SU-DHL-6 (cell line): Measurements from ENCODE around the gene RALGPS1.

Experiments
- H2AFZ ChIP-seq: fragments of 200-600 bp; sonication (generic); 2 replicates; pipeline ENCODE4 v1.6.1; 2014; ENCODE audit warnings: low read depth, mild to moderate bottlenecking, moderate library complexity, mixed read lengths, antibody characterized with exemption, low read length; ENCODE audit not compliant: severe bottlenecking
- H3F3A ChIP-seq: fragments of 200-600 bp; shearing (Covaris generic); 2 replicates; pipeline ENCODE4 v1.6.0; 2016; ENCODE audit warnings: antibody characterized with exemption, mild to moderate bottlenecking; ENCODE audit not compliant: insufficient read depth
- H3K27ac ChIP-seq: fragments of 200-600 bp; sonication (generic); 2 replicates; pipeline ENCODE4 v1.5.1; 2016; ENCODE audit warnings: low read depth, mild to moderate bottlenecking, low read length, moderate library complexity, mixed read lengths
- H3K27me3 ChIP-seq: fragments of 200-600 bp; sonication (generic), shearing (Covaris generic); 2 replicates; pipeline ENCODE4 v1.6.0; 2014; ENCODE audit warnings: mild to moderate bottlenecking, low read length
- H3K36me3 ChIP-seq: fragments of 200-600 bp; sonication (generic); 2 replicates; pipeline ENCODE4 v1.6.1; 2014; ENCODE audit warnings: mild to moderate bottlenecking, low read length, mixed read lengths
- H3K4me2 ChIP-seq: fragments of 300-600, 200-600 bp; shearing (Covaris generic), sonication (generic); 2 replicates; pipeline ENCODE4 v1.6.0; 2014; ENCODE audit warnings: low read length, low read depth, mild to moderate bottlenecking; ENCODE audit not compliant: poor library complexity, severe bottlenecking
- H3K4me3 ChIP-seq: fragments of 200-600 bp; sonication (generic); 2 replicates; pipeline ENCODE4 v1.5.1; 2014; ENCODE audit warnings: antibody characterized with exemption, low read length, mild to moderate bottlenecking, mixed read lengths; ENCODE audit not compliant: insufficient read depth, poor library complexity, severe bottlenecking
- H3K79me2 ChIP-seq: fragments of 200-600 bp; sonication (generic); 2 replicates; pipeline ENCODE4 v1.6.1; 2014; ENCODE audit warnings: mild to moderate bottlenecking, low read length, moderate library complexity; ENCODE audit not compliant: insufficient read depth
- H3K9ac ChIP-seq: fragments of 200-600 bp; sonication (generic); 2 replicates; pipeline ENCODE4 v1.7.0; 2014; ENCODE audit warnings: mild to moderate bottlenecking, low read length
- H3K9me2 ChIP-seq: fragments of 200-600 bp; sonication (generic); replicated peaks from 2 replicates; pipeline ENCODE4 v1.6.1; 2014; ENCODE audit warnings: low read length; ENCODE audit not compliant: insufficient read depth
- H3K9me3 ChIP-seq: fragments of 200-600 bp; sonication (generic); 2 replicates; pipeline ENCODE4 v1.6.1; 2014; ENCODE audit warnings: low read length, mixed read lengths; ENCODE audit not compliant: insufficient read depth
- H4K20me1 ChIP-seq: fragments of 200-600 bp; sonication (generic); 2 replicates; pipeline ENCODE4 v1.6.1; 2014; ENCODE audit warnings: low read depth, mild to moderate bottlenecking, antibody characterized with exemption, low read length, moderate library complexity, mixed read lengths
- EZH2phosphoT487 ChIP-seq: fragments of 200-600 bp; sonication (generic), shearing (Covaris generic); conservative IDR thresholded peaks from 2 replicates; pipeline ENCODE4 v1.6.1; 2018; ENCODE audit warnings: mild to moderate bottlenecking, antibody characterized with exemption, low read length, moderate library complexity, mixed read lengths
- TF ChIP-seq, protein P1 (sequence below): fragments of 200-600 bp; sonication (generic); IDR thresholded peaks from one replicate; pipeline ENCODE4 v1.5.1; 2017; ENCODE audit warnings: antibody characterized with exemption, mild to moderate bottlenecking, low read length, moderate library complexity; ENCODE audit not compliant: insufficient read depth, poor library complexity, severe bottlenecking

RALGPS1 gene

DNA sequence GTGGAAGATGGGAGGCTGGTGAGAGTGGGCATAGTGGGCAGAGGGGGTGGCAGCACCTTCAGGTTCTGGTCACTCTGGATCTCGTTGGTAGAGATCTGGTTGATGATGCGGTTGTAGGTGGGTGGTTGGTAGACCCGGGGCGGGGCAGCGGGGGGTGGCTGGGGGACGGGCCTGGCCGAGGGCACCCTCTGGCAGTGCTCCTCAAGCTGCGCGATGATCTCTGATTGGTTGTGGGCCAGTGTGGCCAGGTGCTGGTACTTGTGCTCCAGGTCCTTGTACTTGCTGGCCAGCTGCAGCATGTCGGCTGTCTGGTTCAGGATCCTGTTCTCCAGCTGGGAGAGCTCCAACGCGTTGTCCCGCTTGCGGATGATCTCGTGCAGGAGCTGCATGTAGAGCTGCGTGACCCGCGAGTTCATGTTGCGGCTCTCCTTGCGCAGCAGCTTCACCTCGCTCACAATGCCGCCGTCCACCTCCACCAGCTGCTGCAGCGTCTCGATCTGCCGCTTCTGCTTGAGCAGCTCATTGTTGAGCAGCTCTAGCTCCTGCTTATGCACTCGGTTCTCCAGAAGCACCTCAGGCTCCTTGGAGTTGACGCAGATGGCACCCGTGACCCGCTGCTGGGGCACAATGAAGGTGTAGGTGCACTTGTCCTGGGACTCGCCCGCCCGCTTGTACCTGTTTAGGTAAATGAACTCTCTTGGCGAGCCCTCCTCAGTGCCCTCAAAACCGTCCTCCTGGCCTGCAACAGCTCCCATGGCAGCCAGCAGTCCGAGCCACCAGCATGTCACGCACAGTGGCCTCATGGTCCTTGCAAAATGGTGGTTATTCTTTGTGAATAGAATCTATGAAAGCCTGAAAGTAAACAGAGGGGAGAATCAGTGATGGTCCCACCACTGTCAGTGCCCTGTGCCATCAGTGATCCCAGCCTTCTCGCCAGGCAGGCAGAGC, 193.6 kb downstream of the RALGPS1 start:
- H3K9me3 ChIP-seq: no peaks in the 10 kb centered on the region
- TF ChIP-seq, protein P1, sequence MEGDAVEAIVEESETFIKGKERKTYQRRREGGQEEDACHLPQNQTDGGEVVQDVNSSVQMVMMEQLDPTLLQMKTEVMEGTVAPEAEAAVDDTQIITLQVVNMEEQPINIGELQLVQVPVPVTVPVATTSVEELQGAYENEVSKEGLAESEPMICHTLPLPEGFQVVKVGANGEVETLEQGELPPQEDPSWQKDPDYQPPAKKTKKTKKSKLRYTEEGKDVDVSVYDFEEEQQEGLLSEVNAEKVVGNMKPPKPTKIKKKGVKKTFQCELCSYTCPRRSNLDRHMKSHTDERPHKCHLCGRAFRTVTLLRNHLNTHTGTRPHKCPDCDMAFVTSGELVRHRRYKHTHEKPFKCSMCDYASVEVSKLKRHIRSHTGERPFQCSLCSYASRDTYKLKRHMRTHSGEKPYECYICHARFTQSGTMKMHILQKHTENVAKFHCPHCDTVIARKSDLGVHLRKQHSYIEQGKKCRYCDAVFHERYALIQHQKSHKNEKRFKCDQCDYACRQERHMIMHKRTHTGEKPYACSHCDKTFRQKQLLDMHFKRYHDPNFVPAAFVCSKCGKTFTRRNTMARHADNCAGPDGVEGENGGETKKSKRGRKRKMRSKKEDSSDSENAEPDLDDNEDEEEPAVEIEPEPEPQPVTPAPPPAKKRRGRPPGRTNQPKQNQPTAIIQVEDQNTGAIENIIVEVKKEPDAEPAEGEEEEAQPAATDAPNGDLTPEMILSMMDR: no peak
- TF ChIP-seq EZH2phosphoT487: no peak
- no peak overlapping the region for H3K4me2 ChIP-seq
- no peak overlapping the region for H3K4me3 ChIP-seq
- no peaks in the 10 kb centered on the region for H3K79me2 ChIP-seq
- H4K20me1 ChIP-seq: no peaks in the 10 kb centered on the region
- H3K27me3 ChIP-seq: no peaks in the 10 kb centered on the region
- H3K27ac ChIP-seq: no peak overlapping the region
- H3K9ac ChIP-seq: no peak overlapping the region
- H3K9me2 ChIP-seq: no peaks in the 10 kb centered on the region
- no peaks in the 10 kb centered on the region for H3F3A ChIP-seq
- no peaks in the 10 kb centered on the region for H3K36me3 ChIP-seq
- no peak overlapping the region for H2AFZ ChIP-seq

DNA sequence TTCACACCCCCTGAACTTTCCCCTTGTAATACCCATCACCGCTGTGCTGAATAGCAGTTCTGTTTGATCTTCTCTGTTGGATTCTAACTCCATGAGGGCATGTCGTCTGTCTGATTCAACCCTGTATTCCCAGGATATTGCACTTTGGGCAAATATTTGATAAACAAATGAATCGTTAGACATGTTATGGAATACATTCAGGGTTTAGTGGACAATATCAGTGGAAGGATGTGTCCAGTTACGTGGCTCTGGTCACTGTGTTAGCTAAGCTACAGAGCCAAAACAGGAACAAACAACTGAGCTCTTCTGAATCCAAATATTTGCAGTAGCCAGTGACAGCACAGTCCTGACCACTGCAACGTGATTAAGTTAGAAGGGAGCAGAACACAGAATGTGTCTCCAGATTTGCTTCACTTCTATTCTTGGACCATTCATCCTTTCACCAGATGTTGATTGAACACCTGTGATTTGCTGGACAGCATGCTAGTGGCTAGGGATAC, 194.7 kb downstream of the RALGPS1 start:
- Histone ChIP-seq H3K79me2 (no peaks in the 10 kb centered on the region), H3K36me3 (no peaks in the 10 kb centered on the region), H3K9me3 (no peaks in the 10 kb centered on the region), H4K20me1 (no peaks in the 10 kb centered on the region), H3K27ac (no peak overlapping the region), H3K4me2 (no peak overlapping the region), H3K27me3 (no peaks in the 10 kb centered on the region), H3K9me2 (no peaks in the 10 kb centered on the region), H3K9ac (no peak overlapping the region), H3K4me3 (no peak overlapping the region), H3F3A (no peaks in the 10 kb centered on the region), H2AFZ (no peak overlapping the region)
- TF ChIP-seq, protein P1: no peak
- no peak for TF ChIP-seq EZH2phosphoT487

DNA sequence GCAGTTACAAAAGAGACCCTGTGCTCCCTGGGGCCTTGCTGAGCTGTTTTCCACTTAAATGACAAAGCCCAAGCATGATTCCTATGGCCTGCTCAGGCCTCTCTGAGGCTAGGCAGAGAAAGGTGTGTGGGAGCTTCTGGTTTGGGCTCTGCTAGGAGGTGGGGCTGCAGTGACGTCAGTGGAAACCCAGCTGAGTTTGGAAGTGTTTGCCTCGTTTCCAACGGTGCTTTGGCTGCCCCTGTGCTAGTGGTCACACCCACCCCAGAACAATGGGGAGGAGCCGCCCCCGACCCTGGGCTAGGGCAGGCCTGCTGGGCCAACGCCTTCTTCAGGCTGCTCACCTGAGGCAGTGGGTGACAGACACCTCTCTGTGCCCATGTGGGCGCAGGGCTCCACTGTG, 197.5 kb downstream of the RALGPS1 start:
- H3K4me2 ChIP-seq: no peak overlapping the region
- no peak overlapping the region for H3K9ac ChIP-seq

More for the DNA sequence above, 197.5 kb downstream of the RALGPS1 start:
- Histone ChIP-seq H3K27me3 (no peaks in the 10 kb centered on the region), H3F3A (no peaks in the 10 kb centered on the region), H4K20me1 (no peaks in the 10 kb centered on the region), H3K27ac (no peak overlapping the region), H3K9me2 (no peaks in the 10 kb centered on the region), H3K9me3 (no peaks in the 10 kb centered on the region), H3K4me3 (no peak overlapping the region), H3K36me3 (no peaks in the 10 kb centered on the region), H3K79me2 (no peaks in the 10 kb centered on the region), H2AFZ (no peak overlapping the region)
- TF ChIP-seq, protein P1: no peak
- TF ChIP-seq EZH2phosphoT487: no peak
